Hematopoietic multipotent progenitor cell (in vitro differentiated cells): Measurements from ENCODE around the gene FOXN1. TPM values are rescaled to one million over a fixed set of nuclear protein-coding genes. Genes with fewer than 3 reads are reported as not detected.

Source experiments
- DNase-seq, 3 donors: peaks; one replicate each; pipeline ENCODE4 v3.0.0-alpha.2; 2011 to 2015; ENCODE audit warnings: low read depth in 2 of 3, low spot score in 2 of 3
- total RNA-seq: library from RNA; depleted of rRNA; stranded (reverse); fragments of >200 nt; gene quantifications from one replicate; pipeline ENCODE4 v1.2.3, GENCODE V29; 2012

Gene FOXN1
- total RNA-seq, 1 donor: not detected

DNA sequence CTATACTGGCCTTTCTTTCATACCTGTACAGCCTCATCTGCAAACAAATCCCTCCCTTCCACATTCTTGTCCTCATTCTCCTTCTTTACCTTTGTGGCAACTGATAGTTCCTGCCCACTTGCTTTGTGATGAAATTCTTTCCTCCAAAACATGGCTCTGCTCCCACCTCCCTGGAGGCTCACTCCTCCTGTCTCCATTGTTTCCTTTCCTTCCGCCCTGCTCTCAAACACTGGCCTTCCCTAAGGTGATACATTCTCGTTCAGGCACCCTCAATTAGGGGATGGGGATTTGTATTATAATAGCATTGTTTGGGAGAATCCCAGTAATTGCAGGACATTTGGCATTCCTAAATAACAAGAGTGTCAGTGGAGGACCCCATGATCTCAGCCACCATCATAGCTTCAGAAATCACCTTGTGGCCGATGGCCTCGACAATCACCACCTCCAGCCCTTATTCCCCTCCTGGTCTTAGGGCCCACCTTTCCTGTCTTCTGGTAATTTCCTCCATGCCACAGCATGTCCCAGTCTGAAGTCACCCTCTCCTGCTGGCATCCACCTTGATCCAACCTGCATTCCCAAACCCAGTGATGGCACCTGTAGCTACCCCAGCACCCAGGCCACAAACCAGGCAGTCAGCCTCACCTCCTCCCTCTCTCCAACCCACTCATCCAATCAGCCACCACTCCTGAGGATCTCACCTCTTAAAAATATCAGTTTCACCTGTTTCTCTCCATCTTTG is 38.4 kb downstream of the FOXN1 start:
- DNase-seq: no peak

- no peak for DNase-seq
Observed at GRCh38 chr17:28545141-28545503, 39.0 kb downstream of the FOXN1 start.

GRCh38 chr17:28545787-28546415 is 39.8 kb downstream of the FOXN1 start:
- DNase-seq: no peak

GRCh38 chr17:28547096-28547622 is 41.0 kb downstream of the FOXN1 start:
- no peak for DNase-seq

DNA sequence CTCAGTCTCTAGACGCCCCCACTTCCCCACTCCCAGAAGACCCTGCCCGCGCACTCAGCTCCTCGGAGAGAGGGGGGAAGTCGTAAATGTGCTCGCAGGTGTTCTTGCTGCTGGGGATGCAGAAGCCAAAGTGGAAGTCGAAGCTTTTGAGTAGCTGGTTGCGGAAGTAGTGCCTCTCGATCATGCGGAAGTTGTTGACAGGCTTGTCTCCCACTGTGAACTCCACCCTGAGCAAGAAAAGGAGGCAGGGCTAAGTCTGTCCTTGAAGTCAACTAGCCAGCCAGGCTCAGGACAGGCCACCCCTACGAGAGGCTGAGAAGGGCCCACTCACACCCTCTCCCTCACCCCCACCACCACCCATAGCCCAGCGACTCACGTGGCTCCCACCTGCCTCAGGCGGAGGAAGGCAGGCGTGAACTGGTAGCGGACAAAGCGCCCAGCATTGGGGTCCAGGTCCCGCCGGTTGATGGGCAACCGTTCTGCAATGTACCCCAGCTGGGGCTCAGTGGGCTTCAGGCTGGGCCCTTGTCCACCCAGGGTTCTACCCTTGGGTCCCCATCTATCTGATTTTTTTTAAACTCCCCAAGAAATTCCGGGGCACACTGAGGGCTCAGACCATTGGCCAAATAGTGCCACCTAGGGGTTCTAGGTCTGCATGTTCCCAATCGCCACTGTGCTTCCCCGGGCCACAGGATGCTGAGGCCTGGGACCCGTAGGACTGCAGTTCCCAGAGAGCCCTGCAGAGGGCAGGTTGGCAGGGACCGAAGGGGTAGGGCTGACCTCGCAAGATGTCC is 41.7 kb downstream of the FOXN1 start:
- DNase-seq: peak in 2 of 3 donors; percentile 53 to 77

GRCh38 chr17:28548417-28549130 is 42.4 kb downstream of the FOXN1 start:
- DNase-seq: no peak

- peak in 1 of 3 donors; percentile 31 for DNase-seq
Observed at GRCh38 chr17:28549236-28550132, 43.3 kb downstream of the FOXN1 start.

GRCh38 chr17:28550858-28551257 is 44.7 kb downstream of the FOXN1 start:
- no peak for DNase-seq

- no peak for DNase-seq
Observed at GRCh38 chr17:28551421-28552175, 45.5 kb downstream of the FOXN1 start.

- peak; percentile 65 to 74 (median 72) for DNase-seq
Observed at GRCh38 chr17:28552176-28552999, 46.2 kb downstream of the FOXN1 start, which contains the start of gene UNC119. Gene UNC119, minus strand, starts transcription at chr17:28552624. Its CDS starts 67 bp downstream, at chr17:28552557.

DNA sequence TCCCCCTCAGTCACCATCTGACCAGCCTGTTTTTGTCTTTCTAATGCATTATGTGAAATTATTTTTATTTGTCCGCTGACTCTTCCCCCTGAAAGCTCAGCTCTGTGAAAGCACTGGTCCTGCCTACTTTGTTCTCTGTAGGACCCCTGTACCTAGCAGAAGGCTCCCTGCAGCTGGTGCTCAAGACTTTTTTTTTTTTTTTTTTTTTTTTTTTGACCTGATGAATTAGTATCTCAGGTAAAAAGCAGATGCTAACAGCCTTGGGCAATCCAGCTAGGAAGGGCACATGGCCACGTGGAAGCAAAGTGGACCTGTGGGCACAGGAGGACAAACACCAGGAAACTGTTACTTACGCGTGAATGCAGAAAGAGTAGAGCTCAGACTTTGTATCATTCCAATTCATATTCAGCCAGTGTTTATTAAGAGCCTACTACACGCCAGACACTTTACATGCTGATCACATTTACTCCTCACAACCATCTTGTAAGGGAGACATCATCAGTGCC is 46.9 kb downstream of the FOXN1 start:
- DNase-seq: no peak

GRCh38 chr17:28554565-28554964 is 48.4 kb downstream of the FOXN1 start:
- DNase-seq: no peak

- DNase-seq: no peak
Observed at GRCh38 chr17:28555022-28555421, 48.9 kb downstream of the FOXN1 start.

- DNase-seq: no peak
Observed at GRCh38 chr17:28563475-28563874, 57.3 kb downstream of the FOXN1 start.

GRCh38 chr17:28567604-28568003 is 61.5 kb downstream of the FOXN1 start:
- DNase-seq: peak in 1 of 3 donors; percentile 53

GRCh38 chr17:28569446-28569845 is 63.3 kb downstream of the FOXN1 start:
- no peak for DNase-seq

DNA sequence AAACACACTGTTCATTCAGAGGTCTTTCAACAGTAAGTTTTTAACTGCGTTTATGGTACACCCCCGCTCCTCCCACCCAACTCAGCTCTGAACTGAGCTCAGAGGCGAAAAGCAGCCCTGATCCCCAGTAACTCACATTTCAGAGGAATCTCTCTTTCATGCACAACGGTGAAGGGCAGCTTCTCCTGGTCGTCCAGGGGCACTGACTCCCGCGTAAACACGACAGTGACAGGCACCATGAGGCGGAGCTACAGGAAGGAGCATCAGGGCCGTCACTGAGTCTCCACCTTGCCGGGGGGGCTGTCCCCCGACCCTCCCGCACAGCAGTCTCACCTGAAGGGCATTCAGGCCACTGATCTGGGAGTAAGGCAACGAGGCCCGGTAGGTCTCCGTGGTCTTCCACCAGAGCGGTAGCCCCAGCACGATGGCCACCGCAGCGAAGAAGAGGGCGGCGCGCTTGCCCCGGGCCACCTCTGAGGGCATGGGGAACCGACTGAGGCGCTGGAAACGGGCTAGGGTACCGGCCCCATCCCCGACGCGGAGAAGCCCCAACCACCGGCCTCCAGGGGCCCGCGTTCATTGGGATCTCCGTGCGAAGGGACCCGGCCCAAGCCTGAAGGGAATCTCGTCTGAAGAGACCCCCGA is 64.7 kb downstream of the FOXN1 start:
- DNase-seq: no peak
